GM12801 (cell line): ENCODE results near the gene PDGFA.

Experiments used
- TF ChIP-seq, protein P1 (sequence below): IDR thresholded peaks from one replicate; pipeline ENCODE4 v1.5.1; 2011; ENCODE audit warnings: control low read depth; ENCODE audit not compliant: insufficient read length; ENCODE audit errors: extremely low read depth

Gene PDGFA

DNA sequence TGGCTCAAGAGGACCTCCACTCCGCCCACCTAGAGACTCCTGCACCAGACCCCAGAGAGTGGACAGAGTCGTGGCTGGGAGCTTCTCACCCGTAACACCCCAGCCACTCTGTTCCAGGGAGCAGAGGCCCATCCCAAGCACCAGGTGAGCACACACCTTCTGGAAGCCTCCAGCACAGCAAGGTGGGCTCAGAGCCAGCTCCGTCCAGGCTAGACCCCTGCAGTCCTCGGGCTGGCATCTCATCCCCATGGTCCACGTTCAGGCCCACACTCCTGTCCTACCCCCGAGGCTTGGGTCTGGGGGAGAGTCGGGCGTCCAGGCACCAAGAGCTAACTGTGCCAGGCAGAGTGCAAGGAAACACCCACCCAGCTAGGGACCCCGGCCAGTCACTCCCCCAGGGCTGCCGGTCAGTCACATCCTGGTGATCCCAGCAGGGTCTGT, 13.2 kb downstream of the PDGFA start:
- TF ChIP-seq, protein P1, sequence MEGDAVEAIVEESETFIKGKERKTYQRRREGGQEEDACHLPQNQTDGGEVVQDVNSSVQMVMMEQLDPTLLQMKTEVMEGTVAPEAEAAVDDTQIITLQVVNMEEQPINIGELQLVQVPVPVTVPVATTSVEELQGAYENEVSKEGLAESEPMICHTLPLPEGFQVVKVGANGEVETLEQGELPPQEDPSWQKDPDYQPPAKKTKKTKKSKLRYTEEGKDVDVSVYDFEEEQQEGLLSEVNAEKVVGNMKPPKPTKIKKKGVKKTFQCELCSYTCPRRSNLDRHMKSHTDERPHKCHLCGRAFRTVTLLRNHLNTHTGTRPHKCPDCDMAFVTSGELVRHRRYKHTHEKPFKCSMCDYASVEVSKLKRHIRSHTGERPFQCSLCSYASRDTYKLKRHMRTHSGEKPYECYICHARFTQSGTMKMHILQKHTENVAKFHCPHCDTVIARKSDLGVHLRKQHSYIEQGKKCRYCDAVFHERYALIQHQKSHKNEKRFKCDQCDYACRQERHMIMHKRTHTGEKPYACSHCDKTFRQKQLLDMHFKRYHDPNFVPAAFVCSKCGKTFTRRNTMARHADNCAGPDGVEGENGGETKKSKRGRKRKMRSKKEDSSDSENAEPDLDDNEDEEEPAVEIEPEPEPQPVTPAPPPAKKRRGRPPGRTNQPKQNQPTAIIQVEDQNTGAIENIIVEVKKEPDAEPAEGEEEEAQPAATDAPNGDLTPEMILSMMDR = no peak

DNA sequence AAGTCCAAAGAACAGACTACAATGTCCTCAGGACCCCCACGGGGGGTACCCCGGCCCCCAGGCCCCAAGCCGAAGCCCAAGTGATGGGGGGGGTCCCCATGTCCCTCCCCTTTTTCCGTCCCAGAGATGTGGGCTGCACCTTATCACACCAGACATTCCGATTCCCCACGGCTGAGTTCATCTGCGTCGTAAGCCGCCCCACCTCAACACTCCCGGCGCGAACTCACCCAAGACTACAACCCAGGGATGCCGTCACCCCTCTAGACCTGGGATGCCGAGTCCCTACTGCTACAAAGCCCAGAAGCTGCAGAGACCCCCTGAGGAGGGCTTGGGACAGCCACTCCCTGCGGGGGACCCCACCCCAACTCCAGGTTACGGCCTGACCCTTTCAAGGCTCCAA, 14.5 kb downstream of the PDGFA start:
- TF ChIP-seq, protein P1 = no peak

DNA sequence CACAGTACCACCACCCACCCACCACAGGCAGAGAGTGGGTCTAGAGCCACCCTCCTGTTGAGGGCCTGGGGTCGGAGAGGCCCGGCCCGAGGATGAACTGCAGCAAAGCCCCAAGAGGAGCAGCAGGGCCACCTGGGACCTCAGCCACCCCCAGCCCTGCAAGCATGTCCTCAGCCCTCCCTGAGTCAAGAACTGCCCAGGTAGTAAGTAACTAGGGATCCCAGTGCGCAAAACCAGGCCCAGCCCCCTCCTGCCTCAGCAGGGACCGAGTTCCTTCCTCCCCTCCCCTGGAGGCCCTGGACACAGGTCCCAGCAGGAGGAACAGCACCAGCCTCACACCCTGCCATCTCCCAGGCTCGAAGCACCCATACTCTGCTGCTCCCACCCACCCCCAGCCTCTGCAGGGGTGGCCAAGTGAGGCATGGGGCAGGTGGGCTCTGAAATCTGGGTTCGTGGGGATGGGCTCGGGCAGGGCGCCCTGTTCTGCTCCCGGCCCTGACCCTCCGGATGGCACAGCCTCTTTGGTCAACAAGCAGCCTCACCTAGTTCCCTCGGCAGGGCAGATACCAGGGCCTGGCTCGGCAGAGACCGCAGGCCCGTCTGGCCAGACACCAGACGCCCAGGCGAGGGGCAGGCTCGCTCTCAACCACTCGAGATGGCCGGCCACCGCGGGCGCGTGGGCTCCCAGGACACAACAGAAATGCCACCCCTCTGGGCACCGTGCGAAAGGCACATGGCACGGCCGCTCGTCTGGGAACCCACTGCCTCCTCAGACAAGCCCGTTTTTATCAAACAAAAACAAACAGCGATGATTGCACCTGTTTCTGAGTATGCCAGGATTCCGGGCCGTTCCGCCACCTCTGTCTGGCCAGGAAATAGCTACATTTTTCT, 15.2 kb downstream of the PDGFA start:
- TF ChIP-seq, protein P1 = no peak

DNA sequence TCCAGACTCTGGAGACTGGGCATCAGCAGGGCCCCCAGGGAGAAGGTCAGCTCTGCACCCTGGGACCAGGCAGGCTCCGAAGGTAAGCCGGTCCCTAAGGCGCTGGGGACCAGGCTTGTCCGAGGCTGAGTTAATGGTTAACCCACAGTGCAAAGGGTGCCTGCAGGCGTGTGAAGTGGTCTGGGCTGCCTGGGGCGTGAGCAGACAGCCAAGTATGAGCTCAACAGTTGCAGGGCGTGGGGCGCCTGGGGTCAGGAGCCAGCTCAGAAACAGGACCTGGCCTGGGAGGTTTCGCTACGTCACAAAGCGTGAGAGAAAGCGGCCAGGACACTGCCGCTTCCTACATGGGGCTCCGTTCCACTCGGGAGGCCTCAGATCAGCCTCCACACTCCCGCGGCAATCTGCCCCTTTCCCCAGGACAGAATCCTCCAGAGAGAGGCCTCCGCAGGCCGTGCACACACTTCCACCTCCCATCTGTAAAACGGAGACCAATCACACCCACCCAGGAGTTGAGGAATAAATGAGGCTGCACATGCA, 16.0 kb downstream of the PDGFA start:
- TF ChIP-seq, protein P1 = no peak

DNA sequence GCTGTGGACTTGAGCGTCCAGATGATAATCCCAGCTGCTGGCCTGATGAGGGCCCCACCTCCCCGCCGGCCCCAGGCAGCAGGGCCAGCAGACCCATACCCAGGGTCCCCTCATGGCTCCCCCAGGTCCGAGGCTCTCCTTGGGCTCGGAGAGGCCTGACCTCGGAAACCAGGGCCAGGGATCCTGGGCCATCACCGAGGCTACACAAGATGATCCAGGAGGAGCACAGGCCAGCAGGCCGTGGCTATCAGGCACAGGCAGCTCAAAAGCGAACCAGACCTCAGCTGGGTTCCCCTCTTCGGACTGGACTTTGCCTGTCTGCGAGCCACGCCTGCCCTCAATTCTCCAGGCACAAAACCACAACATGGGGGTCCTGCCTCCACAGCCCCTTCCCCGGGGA, 17.4 kb downstream of the PDGFA start:
- TF ChIP-seq, protein P1 = no peak

DNA sequence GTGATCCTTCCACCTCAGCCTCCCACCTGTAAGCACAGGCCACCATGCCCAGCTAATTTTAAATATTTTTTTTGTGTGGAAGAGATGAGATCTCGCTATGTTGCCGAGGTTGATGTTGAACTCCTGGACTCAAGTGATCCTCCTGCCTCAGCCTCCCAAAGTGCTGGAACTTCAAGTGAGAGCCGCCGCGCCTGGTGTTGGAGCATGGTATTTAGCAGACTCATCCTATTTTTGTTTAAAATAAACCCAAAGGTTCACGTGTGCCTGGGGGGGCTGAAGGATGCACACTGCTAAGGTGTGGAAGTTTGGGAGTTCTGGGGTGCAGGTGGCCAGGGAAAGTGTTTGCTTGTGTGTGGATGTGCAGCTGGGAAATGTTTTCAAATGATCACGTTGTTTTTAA, 18.1 kb downstream of the PDGFA start:
- TF ChIP-seq, protein P1 = no peak

DNA sequence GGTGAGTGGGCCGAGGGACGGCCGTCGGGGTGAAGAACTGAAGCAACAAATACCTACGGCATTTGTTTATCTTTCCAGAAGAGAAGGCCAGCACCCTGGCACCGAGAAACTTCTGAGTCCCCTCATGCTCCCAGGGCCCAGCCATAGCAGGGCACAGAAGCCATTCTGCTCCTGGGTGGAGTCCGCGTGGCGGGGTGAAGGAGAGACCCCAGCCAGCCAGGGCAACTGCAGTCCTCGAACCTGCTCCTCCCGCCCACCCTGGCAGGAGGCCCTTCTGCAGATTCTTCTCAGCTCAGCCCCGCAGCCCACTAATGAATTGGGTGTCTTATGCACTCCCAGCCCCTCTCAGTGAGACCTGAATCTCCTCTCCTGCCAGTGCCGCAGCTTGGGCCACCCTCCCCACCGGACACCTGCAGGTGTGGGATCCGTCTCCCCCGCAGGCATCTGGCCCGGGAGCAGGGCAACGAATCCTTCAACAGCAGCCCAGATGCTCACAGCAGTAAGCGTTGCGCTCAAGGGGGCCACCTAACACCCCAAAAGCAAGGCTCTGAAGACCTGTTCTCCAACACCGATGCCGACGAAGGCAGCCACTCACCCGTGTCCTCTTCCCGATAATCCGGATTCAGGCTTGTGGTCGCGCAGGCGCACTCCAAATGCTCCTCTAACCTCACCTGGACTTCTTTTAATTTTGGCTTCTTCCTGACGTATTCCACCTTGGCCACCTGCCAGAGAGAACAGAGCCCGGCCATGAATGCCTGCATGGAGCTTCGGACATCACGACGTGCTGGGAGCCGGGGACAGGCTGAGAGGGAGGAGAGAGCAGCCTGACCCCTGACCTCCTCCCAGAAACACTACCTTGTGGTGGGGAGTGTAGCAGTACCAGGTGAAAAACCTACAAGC, 18.9 kb downstream of the PDGFA start:
- TF ChIP-seq, protein P1 = no peak
